Stimulated activated naive CD4-positive, alpha-beta T cell (primary cell): ENCODE measurements around the gene TMEM52.

ENCODE experiments used
- DNase-seq, 6 experiments: peaks; one replicate each; lab custom pipeline; 2025; lab: John Stamatoyannopoulos, UW

The TMEM52 gene

GRCh38 chr1:1914971-1915692 is 3.9 kb downstream of the TMEM52 start, which contains the start of gene CALML6:
TSS of gene CALML6 (plus strand) at chr1:1915260. CDS start at chr1:1915281, 21 bp downstream.
- no peak for DNase-seq

- no peak for DNase-seq
Measured at GRCh38 chr1:1914101-1914970, 4.7 kb downstream of the TMEM52 start.

GRCh38 chr1:1911350-1912041 is 7.6 kb downstream of the TMEM52 start:
- no peak for DNase-seq

GRCh38 chr1:1910651-1911331 is 8.3 kb downstream of the TMEM52 start:
- no peak for DNase-seq

GRCh38 chr1:1910033-1910465 is 9.0 kb downstream of the TMEM52 start:
- no peak for DNase-seq

- no peak for DNase-seq
Measured at GRCh38 chr1:1908506-1908791, 10.6 kb downstream of the TMEM52 start.

GRCh38 chr1:1907098-1907736 is 11.9 kb downstream of the TMEM52 start:
- DNase-seq: no peak

GRCh38 chr1:1906185-1907097 is 12.6 kb downstream of the TMEM52 start:
- DNase-seq: peak in 5 of 6 experiments; percentile 44 to 60 (median 53)

GRCh38 chr1:1903224-1903623 is 15.9 kb downstream of the TMEM52 start:
- no peak for DNase-seq

- no peak for DNase-seq
Measured at GRCh38 chr1:1901641-1902294, 17.3 kb downstream of the TMEM52 start.

GRCh38 chr1:1900883-1901640 is 18.0 kb downstream of the TMEM52 start:
- DNase-seq: no peak

- no peak for DNase-seq
Measured at GRCh38 chr1:1899967-1900327, 19.1 kb downstream of the TMEM52 start.

GRCh38 chr1:1899266-1899966 is 19.7 kb downstream of the TMEM52 start:
- DNase-seq: peak in 2 of 6 experiments; percentile 14 to 15

- no peak for DNase-seq
Measured at GRCh38 chr1:1898246-1898933, 20.7 kb downstream of the TMEM52 start.

GRCh38 chr1:1895456-1896336 is 23.4 kb downstream of the TMEM52 start:
- DNase-seq: no peak

- no peak for DNase-seq
Measured at GRCh38 chr1:1895060-1895418, 24.0 kb downstream of the TMEM52 start.
